GM12878 (cell line): ENCODE results near the gene PRR15L. TPM values are rescaled to one million over a fixed set of nuclear protein-coding genes. Genes with fewer than 3 reads are reported as not detected.

Experiments
- BACH1 ChIP-seq: fragments of 450-650 bp; IDR thresholded peaks from 2 replicates; pipeline ENCODE4 v1.6.1; 2017; ENCODE audit warnings: mild to moderate bottlenecking, borderline replicate concordance
- BCL3 ChIP-seq: IDR thresholded peaks from 2 replicates; pipeline ENCODE4 v1.6.1; 2011; ENCODE audit warnings: borderline replicate concordance, low read depth, mild to moderate bottlenecking, moderate library complexity, low read length; ENCODE audit not compliant: insufficient read depth, poor library complexity, severe bottlenecking
- BCLAF1 ChIP-seq: fragments of 450-650 bp; IDR thresholded peaks from 2 replicates; pipeline ENCODE4 v1.6.1; 2017; ENCODE audit warnings: antibody characterized with exemption, mild to moderate bottlenecking, moderate library complexity
- DPF2 ChIP-seq: fragments of 450-650 bp; IDR thresholded peaks from 2 replicates; pipeline ENCODE4 v1.6.1; 2017; ENCODE audit warnings: mild to moderate bottlenecking
- E4F1 ChIP-seq: fragments of 450-650 bp; IDR thresholded peaks from 2 replicates; pipeline ENCODE4 v1.6.1; 2018; ENCODE audit warnings: borderline replicate concordance, mild to moderate bottlenecking; ENCODE audit not compliant: partially characterized antibody
- GABPA ChIP-seq: IDR thresholded peaks from 2 replicates; pipeline ENCODE4 v1.6.1; 2014; ENCODE audit warnings: antibody characterized with exemption, low read depth, mild to moderate bottlenecking, inconsistent platforms
- HDAC2 ChIP-seq: fragments of 200-600 bp; sonication (generic); IDR thresholded peaks from 2 replicates; pipeline ENCODE4 v1.6.1; 2017
- IRF3 ChIP-seq: fragments of 450-650 bp; IDR thresholded peaks from 2 replicates; pipeline ENCODE4 v1.6.1; 2014; ENCODE audit warnings: mild to moderate bottlenecking
- IRF4 ChIP-seq: IDR thresholded peaks from 2 replicates; pipeline ENCODE4 v1.6.1; 2011; ENCODE audit warnings: low read depth, low read length
- JUND ChIP-seq: IDR thresholded peaks from 2 replicates; pipeline ENCODE4 v1.6.1; 2012; ENCODE audit warnings: low read depth, mild to moderate bottlenecking, low read length, improper control_type of control experiment, moderate library complexity
- LARP7 ChIP-seq: fragments of 450-650 bp; IDR thresholded peaks from 2 replicates; pipeline ENCODE4 v1.6.1; 2017; ENCODE audit warnings: mild to moderate bottlenecking
- MAX ChIP-seq: IDR thresholded peaks from 2 replicates; pipeline ENCODE4 v1.6.1; 2012; ENCODE audit warnings: low read depth, low read length, improper control_type of control experiment
- MEF2B ChIP-seq: fragments of 450-650 bp; IDR thresholded peaks from 2 replicates; pipeline ENCODE4 v1.6.1; 2018; ENCODE audit warnings: mild to moderate bottlenecking, moderate library complexity; ENCODE audit not compliant: partially characterized antibody, poor library complexity, severe bottlenecking
- NRF1 ChIP-seq: conservative IDR thresholded peaks from 2 replicates; pipeline ENCODE4 v1.6.1; 2011; ENCODE audit warnings: mild to moderate bottlenecking, low read depth, low read length, improper control_type of control experiment
- RAD51 ChIP-seq: fragments of 450-650 bp; IDR thresholded peaks from 2 replicates; pipeline ENCODE4 v1.6.1; 2016; ENCODE audit warnings: moderate library complexity, mild to moderate bottlenecking, inconsistent platforms
- SRF ChIP-seq, 2 experiments: IDR thresholded peaks; 2 replicates each; pipeline ENCODE4 v1.6.1; 2011; ENCODE audit warnings: low read depth in 2 of 2, low read length in 2 of 2, mild to moderate bottlenecking in 1 of 2, moderate library complexity in 1 of 2
- SUZ12 ChIP-seq: fragments of 200-600 bp; sonication (generic); IDR thresholded peaks from one replicate; pipeline ENCODE4 v1.6.1; 2018; ENCODE audit warnings: antibody characterized with exemption, mild to moderate bottlenecking; ENCODE audit not compliant: unreplicated experiment
- TBL1XR1 ChIP-seq: IDR thresholded peaks from 2 replicates; pipeline ENCODE4 v1.6.1; 2012; ENCODE audit warnings: low read depth, low read length, improper control_type of control experiment
- WRNIP1 ChIP-seq: IDR thresholded peaks from 2 replicates; pipeline ENCODE4 v1.6.1; 2011; ENCODE audit warnings: low read depth, low read length, improper control_type of control experiment, borderline replicate concordance
- ZNF24 ChIP-seq: fragments of 450-650 bp; IDR thresholded peaks from 2 replicates; pipeline ENCODE4 v1.6.1; 2017; ENCODE audit warnings: antibody characterized with exemption, mild to moderate bottlenecking
- ZNF622 ChIP-seq: fragments of 450-650 bp; IDR thresholded peaks from 2 replicates; pipeline ENCODE4 v1.6.1; 2017; ENCODE audit warnings: mild to moderate bottlenecking, inconsistent platforms
- polyA plus RNA-seq, 11 experiments: library from polyadenylated mRNA; depleted of rRNA in 4 of 11; unstranded in 6 of 11; stranded (reverse) in 5 of 11; fragments of >200 nt; fragmentation: Nextera tagmentation in 4 of 11; fragmentation: Illumina TruSeq in 1 of 11; extraction: Ambion mirVana in 4 of 11; extraction: Trizol in 1 of 11; gene quantifications; 1 replicate in 1 of 11; 2 replicates in 10 of 11; pipeline versions ENCODE4 v1.2.1 to v1.2.3, GENCODE V29; 2011 to 2016; ENCODE audit warnings: inconsistent platforms in 2 of 11, missing spikeins in 2 of 11, low read depth in 1 of 11
- total RNA-seq, 4 experiments: library from RNA; depleted of rRNA in 3 of 4; stranded (reverse); fragments of >200 nt in 3 of 4; fragmentation: Illumina TruSeq in 1 of 4; extraction: Trizol in 1 of 4; gene quantifications; 2 replicates each; pipeline versions ENCODE4 v1.2.1 to v1.2.3, GENCODE V29; 2013 to 2021

The PRR15L gene
- total and polyA plus RNA-seq, 10 of the 15 experiments (the other 5 are each of a cell fraction or from before 2014, with no cell fraction given) = 0.11 to 0.18 TPM; not detected in 8

GRCh38 chr17:47970725-47971499 is 13.2 kb upstream of the PRR15L start, which contains the start of gene CDK5RAP3 (continued):
- TF ChIP-seq E4F1 = peak; percentile 66
- peak; percentile 25; the same call in 1 of the 2 replicates for TF ChIP-seq DPF2
- TF ChIP-seq SUZ12 = no peak
- peak; percentile 75 for TF ChIP-seq LARP7
- TF ChIP-seq BCL3 = no peak
- TF ChIP-seq ZNF24 = no peak; the same call in 1 of the 2 replicates
- peak; percentile 92 for TF ChIP-seq IRF3
- TF ChIP-seq WRNIP1 = no peak
- peak; percentile 12; the same call in 1 of the 2 replicates for TF ChIP-seq MAX
- no peak for TF ChIP-seq RAD51
- no peak for TF ChIP-seq TBL1XR1
- no peak for TF ChIP-seq BCLAF1
- no peak for TF ChIP-seq ZNF622
- no peak for TF ChIP-seq MEF2B
- peak; percentile 89 for TF ChIP-seq BACH1
- no peak for TF ChIP-seq GABPA
- TF ChIP-seq SRF (IDR thresholded peaks at IDR 0.05; ENCODE audit: low read depth in 2 of 2, low read length in 2 of 2) = 0 out of 4 replicates have a peak, but pooled peaks of 1 of the 2 experiments have one; percentile 5
- peak; percentile 37; the same call in 1 of the 2 replicates for TF ChIP-seq JUND
- no peak for TF ChIP-seq IRF4
- TF ChIP-seq NRF1 = no peak
- no peak for TF ChIP-seq HDAC2
